Islet precursor cell (in vitro differentiated cells): Measurements from ENCODE around the gene UNC5C.

Experiments used
- DNase-seq: peaks from one replicate; pipeline ENCODE4 v3.0.0-alpha.2; 2018

Gene UNC5C

DNA sequence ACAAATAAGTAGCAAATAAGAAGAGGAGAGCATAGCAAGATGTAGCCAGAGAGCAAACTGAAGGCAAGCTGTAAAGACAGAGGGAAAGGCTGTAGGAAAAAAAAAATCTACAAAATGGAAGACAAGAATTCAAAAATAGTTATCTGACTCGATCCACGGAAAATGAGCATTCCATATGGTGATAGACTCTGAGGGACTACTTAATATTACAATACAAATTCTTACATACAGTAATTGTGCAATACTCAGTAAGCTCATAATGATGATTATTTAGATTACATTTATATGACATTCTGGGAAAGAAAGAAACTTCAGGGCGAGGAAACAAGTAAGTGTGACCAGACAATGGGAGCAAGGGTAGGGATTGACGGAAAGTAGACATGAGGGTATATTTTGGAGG is 102.6 kb downstream of the UNC5C start:
- no peak for DNase-seq

DNA sequence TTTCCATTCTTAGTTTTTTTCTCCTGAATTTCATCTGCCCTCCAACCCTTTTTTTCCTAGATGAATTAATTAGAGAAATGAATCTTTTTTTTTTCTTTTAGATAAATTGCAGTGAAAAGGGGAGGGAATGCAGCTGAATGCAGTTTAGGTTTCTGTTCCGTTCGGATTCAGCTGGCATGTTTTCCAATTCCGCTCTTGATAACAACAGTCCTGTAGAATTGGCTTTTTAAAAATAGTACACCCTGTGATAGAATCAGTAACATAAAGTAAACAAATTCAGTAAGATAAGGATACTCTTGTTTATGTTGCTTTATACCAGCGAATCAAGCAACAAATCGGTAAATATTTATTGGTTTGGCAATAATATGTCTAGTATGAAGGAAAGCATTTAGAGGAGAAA is 103.5 kb downstream of the UNC5C start:
- no peak for DNase-seq

DNA sequence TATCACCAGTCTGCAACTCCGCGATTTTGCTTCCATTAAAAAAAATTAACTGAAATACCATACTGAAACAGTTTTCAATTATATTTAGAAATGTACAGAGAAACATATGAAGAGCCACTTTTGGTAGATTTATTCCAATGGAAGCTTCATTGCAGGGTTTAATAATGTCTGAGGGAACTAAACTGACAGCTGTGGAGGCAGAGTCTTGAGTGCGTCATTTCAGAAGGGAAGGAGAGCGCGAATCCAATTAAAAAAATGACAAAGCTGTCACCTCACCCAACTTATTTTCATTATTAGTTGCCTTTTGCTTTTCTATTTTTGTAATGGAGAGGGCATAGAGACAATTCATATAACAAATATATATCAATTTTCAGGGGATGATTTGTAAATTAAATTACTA is 104.0 kb downstream of the UNC5C start:
- no peak for DNase-seq

DNA sequence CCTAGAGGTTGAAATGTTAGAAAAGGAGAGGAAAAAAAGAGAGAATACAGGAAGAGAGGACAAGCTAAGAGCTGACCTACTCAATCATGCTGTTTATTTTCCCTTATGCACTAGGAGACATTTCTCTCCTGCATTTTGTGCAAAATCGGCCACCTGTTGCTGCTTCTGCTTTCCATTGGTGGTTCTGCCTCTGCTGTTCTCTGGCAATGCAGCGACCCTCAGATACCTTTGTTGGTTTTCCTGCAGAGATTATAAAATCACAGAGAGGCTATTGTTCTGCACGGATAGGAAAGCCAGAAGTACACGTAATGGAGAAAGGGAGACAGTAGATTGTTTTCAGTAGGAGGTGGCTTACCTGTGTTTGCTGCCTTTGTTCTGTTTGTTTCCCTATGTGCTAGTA is 108.9 kb downstream of the UNC5C start:
- peak; percentile 57 for DNase-seq

DNA sequence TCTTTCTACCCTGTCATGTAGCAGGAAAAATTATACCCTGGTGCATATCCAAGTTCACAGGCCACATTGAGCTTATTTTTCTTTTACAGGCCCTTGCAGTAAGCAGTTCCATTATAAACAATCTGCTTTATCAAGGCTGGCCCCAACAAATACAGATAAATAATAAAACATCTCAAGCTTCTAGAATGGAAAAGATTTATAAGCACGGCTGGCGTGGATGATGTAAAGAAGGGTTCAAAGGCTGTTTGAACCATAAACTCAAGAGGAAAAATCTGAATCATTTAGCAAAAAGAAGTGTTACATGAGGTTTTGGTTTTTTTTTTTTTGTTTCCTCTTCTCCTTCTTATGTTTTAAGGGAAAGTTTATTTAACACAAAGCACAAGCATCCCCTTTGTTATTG is 109.7 kb downstream of the UNC5C start:
- no peak for DNase-seq

DNA sequence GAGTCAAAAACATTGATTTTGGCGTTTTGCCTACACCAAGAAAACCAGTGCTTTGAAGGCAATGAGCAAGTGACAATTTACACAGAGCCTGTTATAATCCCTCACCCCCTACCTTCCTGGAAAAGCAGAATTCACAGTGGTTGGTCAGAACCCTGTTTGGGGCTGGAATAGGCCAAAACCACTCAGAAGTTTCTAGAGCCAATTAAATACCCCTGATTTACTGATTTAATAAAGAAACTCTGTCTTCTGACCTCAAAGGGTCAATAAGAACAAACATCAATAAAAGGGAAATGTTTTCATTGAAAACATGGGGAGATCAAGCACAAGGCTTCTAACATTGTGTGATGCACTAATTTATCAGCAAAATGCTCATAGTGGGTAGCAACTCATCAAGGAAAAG is 116.3 kb downstream of the UNC5C start:
- DNase-seq = no peak

DNA sequence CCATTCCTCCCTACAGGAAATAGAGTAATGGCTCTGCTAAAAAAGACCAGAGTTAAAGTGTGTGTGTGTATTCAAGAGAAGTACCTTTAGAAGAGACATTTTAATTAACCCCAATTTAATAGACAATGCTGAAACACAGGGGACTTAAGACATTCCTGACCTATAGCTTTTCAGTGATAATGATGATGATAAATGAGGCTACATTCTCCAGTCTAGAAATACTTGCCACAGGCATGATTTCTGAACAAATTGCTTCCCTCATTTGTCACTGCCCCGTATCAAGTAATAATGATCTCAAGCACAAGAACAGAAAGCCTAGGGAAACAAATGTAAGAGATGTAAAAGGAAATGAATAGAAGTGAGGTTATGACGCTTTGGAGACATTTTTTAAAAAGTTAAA is 117.1 kb downstream of the UNC5C start:
- DNase-seq = no peak

DNA sequence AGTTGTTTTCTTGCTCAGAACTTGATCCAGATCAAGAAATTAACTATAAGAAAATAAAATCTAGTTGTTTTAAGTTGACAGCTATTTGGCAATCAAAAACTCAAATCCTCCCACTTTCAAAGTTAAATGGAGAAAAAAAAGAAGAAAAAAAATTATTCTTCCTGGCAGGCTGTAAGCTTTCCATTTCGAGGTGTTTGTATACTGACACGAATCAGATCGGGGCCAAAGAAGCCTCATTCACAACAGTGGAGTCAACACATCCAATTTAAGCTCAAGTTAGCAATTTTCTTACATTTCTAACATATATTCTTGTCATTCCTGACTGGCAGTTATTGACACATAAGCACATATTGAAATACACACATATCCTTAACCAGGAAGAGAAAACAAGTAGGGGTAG is 119.4 kb downstream of the UNC5C start:
- DNase-seq = no peak

DNA sequence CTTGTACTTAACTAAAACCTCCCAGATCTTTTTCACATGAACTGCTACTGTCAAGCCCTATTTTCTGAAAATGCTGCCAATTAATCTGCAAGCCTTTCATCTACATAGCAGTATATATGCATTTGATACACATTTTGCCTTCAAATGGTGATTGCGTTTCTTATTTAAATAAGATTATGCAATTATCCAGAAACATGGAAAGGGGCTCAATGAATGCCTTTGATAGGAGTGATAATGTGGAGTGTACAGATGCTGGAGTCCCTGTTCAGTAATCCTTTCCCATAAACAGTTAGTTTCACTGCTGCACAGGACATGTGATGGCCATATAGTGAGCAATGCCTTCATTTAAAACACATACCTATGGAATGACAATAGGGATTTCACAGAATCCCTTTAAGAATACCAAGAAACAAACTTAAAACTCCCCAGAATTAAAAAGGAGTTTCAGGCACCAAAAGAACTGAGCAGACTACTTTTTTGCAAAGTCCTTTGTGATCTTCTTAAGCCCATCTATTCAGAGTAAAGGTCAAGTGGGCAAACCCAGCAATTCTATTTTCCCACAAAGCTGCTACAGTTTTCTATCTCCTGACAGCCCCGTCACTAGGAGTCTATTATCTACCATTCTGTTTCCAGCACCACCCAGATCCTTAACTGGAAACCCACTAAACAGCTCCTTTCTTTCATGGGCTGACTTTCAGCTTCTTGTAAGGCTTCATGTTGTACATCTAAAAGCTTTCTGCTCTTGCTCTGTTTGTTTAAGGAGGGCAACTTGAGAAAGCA is 120.3 kb downstream of the UNC5C start:
- DNase-seq = peak; percentile 76

DNA sequence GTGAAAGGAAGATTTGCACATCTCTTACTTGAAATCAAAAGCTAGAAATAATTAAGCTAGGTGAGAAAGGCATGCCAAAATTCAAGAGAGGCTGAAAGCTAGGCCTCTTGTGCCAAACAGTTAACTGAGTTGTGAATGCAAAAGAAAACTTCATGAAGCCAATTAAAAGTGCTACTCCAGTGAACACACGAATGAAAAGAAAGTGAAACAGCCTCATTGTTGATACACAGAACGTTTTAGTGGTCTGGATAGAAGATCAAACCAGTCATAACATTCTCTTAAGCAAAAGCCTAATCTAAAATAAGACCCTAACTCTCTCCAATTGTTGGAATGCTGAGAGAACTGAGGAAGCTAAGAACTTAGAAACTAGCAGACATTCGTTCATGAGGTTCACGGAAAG is 122.3 kb downstream of the UNC5C start:
- no peak for DNase-seq

DNA sequence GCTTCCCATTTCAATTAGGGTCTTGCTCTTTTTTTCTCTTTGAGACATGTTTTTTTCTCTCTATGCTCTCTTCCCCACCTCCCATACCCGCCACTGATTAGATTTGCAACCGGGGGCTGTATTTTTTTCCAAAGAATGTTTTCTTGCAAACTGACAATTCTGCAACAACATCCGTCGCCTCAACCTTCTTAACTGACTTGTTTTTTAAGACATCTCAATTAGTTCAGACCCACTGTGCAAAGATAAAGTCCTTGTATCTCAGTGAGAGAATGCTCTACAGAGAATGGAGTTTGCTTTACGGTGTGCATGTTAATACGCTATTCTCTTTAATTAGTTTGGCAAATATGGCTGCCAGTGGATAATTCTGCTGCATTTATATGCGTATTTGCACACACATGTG is 126.3 kb downstream of the UNC5C start:
- no peak for DNase-seq

DNA sequence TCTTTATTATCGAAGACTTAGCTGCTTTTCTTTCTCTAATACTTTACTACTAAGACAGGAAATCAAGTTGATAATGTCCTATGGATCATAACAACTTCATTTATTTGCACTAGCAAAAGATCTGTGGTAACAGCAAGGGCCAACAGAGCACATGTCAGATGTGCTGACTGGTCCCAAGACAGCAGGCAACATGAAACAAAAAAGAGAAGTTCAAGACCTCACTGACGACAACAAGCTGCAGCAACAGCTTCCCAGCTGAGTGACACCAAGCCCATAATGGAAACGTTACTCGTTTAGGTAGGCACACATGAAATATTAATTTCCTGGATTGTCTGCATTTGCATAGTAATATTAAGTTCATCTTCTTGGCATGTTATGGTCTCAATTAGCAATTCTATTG is 126.9 kb downstream of the UNC5C start:
- no peak for DNase-seq

DNA sequence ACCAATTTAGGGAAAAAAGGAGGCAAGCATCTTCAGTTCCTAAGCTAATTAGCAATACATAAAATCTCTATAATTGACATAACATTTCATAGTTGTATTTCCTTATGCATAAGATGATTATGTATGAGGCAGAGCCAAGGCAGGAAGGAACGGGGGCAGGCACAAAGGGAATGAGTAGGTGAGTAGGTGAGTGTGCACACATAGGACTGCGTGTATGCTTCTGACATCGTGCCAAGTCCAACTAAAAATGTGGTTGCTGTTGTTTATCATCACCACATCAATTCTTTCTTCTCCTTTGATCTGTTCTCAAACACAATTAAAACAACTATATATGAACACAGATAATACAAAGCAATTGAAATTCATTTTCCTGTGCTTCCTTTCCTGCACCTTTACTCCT is 131.2 kb downstream of the UNC5C start:
- DNase-seq = no peak

DNA sequence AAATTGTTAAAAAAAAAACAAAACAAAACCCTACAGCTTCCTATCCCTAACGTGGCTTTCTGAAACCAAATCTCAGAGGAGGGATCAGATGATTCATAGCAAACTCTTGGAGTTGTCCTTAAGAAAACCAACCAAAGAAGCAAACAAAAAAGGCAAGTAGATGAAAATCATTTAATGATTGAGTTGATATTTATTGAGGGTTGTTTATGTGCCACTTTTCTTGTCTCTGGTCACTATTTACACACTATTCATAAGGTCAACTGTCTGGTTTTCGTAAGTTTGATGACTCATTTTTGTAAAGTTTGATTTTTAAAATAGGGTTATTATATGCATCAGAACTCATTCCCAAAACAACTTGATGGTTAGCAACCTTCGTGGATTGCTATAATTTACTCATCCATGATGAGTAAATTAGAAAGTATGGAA is 133.4 kb downstream of the UNC5C start:
- no peak for DNase-seq

DNA sequence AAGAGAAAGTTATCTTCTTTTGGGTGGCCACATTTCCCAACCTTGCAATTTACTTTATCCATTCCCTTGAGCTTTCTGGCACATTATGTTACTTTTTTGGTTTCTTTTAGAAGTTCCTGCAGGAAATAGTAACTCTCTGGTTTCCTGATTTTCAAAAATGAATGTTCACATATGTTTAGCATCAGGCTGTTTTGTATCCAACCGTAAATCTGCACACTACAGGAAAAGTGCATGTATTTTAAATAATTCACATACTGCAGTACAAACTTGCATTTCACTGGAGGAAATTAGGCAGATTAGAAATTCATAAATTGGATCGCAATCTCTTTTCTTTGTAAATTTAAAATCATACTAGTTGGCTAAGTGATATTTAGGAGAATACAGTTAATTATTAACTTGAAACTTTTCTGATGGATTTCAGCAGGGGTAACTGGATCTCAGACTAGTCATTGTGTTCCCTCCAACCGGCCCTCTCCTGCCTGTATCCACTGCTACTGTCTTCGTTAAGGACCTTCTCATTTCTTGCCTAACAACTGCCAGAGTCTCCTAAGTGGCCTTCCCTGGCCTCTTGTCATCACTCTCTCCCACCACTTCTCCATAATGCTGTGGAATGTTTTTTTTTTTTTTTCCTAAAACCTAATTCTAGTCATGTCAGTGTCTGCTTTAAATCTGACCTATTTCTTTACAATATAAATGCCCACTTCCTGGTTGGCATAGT is 137.2 kb downstream of the UNC5C start:
- DNase-seq = no peak

DNA sequence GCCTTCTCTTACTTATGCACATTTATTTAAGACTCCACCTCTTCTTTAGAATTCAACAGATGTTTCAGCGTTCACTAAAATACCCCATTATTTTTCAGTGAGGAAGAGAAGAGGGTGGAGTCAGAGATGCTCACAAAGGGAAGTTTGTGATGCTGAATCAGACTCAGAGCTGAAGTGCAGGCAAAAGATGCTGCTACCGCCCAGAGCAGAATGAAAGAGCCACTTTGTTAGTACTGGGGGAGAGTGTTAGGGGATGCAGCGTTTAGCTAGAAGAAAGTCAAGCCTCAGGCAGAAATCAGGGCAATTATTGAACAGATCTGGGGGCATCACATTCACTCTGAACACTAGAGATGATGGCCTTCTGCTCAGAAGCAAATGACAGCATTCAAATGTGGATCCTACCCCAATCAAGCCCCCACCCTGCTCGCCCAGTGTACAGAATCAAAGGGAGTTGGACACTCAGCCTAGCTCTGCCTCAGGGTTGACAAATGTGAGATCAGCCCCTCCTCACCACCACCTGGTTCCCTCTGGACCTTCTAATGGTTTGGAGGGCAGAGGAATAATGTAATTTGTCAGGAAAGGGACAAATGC is 138.3 kb downstream of the UNC5C start:
- peak; percentile 58 for DNase-seq

DNA sequence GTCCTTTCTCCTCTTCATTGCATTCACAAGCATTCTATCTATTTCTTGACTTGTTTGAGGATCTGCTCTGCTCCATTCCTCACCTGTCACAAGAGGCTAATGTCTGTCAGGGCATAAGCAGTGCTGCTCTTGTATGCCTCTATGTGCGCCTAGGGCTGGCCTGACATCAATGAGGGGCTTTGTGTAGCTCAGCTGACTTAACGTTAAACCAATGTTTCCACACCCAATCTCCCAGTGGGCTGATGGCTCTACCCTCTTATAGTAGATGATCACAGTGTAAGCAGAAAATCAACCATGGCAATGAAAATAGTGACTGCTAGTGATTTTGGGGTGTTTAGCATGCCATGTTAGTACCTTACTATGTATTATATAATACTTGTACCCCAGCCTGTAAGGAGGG is 139.0 kb downstream of the UNC5C start:
- no peak for DNase-seq

DNA sequence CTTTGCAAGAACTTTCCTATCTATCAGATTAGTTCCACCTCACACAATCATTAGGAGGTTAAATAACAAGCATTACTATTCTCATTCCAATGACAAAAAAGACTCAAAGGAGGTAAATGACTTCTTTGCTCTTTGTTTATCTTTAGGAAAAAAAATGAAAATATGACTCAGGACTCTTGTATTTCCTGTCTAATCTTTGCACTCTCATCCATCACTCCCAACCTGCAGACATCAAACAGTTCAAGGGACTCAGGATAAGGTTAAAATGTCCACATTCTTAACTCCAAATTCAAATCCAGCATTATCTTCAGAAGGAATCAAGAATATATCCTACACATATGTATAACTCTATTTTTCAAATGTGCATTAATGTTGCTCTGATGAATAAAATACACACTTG is 139.6 kb downstream of the UNC5C start:
- DNase-seq = no peak

DNA sequence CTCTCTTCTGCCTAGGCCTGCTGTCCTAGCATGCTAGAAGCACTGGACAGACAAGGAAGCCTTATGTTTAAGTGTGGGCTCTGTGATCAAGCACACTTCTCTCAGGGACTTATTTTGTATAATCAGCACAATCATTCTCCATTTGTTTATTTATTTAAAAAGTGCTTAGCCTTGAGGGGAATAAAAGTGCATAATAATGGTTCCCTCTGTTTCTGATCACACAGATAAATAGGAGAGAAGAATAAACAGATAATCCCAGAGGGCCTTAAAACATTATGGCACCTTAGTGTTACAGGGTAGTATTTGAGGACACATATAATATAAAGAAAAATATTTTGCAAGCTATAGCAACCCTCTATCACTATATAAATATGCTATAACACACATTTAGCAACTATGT is 146.5 kb downstream of the UNC5C start:
- DNase-seq = no peak

DNA sequence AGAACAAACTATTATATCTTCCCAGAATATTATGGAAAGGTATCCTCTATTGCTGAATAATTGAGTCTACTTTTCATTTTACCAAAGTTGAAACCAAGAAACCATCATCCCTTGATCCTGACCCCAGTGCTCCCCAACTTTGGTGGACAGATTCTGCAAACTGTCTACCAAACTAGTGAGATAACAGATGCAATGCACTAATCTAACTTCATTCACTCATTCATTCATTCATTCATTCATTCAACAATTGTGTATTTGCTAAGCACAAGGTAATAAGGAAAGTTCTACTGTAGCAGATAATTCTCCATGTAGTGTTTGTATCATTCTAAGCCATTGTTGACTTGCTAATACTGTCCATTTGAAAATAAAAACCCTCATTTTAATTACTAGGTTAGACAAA is 150.6 kb downstream of the UNC5C start:
- DNase-seq = no peak

DNA sequence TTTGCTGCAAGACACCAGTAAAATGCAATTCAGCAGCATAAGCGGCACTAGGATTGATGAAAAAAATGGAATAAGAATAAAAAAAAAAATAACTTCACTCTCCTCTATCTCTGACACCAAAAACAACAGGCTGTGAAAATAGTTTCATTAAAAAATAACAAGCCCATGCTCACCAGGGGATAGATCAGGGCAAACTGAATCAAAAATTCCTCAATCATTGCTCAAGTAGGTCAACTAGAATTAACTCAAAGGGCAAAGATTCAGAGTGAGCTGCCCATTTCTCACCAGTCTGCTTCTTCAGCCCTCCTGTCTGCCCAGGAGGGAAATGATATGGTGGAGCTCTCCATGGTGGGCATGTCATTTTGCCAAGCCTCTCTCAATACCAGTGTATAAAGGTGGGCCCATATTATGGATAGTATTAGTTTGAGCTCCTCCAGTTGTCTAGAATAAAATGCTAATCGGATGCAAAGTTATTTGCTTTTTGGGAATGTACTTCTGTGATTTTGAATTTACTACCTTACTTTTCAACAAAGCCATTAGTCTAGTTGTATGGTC is 153.9 kb downstream of the UNC5C start:
- DNase-seq = no peak

DNA sequence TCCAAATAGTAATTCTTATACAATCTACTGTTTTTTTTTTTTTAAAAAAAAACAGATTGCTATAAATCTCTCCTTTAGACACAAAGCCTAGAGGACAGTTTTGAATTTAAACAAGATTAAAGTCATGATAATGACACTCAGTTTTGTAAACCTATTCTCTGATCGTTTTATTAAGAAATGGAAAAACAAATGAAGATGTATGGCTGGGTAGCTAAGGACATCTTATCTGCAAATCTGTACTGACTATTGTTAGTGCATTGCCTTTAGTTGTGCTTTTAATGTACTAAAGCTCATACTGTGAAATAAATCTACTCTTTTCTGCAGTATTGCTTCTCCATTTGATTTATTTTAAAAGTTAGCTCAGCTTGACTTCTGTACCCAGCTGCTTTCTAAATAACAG is 155.0 kb downstream of the UNC5C start:
- DNase-seq = no peak

DNA sequence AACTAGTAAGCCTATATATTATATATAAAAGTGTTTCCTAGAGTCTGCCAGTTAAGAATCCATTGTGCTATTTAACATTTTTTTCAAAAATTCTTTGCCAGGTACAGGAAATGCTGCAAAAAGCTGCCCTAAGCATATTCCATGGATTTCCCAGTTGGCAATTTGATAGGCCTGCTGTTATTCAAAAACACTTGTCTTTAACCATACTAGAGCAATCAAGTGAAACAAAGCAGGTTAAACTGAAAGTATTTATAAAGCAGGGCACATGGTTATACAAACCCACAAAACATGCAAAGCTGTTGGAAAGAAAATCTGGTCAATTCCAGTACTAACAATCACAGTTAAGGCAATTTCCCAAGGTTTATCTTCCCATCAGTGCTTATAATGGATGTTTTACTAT is 159.9 kb downstream of the UNC5C start:
- no peak for DNase-seq

DNA sequence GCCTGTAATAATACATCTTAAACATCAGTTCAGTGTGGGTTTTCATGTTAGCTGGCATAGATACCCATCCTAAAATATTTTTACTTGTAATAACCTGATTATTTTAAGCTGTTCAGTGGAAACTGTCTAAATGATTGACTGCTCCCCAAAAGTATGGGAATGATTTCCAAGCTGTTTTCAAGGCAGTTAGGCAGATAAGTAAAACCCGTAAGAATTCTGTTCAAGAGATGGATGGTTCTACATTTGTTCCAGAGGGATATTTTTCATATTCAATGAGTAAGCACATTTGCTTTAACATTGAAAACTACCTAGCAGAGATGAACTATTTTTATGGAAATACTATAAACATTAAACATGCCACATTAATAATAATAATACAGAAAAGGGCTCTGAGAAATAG is 161.1 kb downstream of the UNC5C start:
- DNase-seq = no peak
